ENCODE data around the gene PGLYRP3.
"Not testable (repeated sequence)": the region's sequence is repeated elsewhere in the genome, so short reads cannot be mapped to it uniquely, and the experiment has no call there.

PGLYRP3 gene

DNA sequence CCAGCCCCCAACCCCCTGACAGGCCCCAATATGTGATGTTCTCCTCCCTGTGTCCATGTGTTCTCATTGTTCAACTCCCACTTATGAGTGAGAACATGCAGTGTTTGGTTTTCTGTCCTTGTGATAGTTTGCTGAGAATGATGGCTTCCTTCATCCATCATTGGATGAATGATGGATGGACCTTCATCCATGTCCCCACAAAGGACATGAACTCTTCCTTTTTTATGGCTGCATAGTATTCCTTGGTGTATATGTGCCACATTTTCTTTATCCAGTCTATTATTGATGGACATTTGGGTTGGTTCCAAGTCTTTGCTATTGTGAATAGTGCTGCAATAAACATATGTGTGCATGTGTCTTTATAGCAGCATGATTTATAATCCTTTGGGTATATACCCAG is 1.6 kb upstream of the PGLYRP3 start:
- not testable (repeated sequence) for H3K4me3 ChIP-seq (ENCODE audit: low read depth in 1 of 5, low read length in 5 of 5); H3K27ac ChIP-seq (ENCODE audit: low read depth, low read length); H3K27me3 ChIP-seq (ENCODE audit: control insufficient read depth in 5 of 5, insufficient read depth in 4 of 5, low read length in 5 of 5); H3K36me3 ChIP-seq (ENCODE audit: control insufficient read depth in 5 of 5, insufficient read depth in 5 of 5, low read length in 5 of 5); H3K4me1 ChIP-seq (ENCODE audit: control insufficient read depth in 5 of 5, insufficient read depth in 5 of 5, low read length in 5 of 5); H3K9ac ChIP-seq (ENCODE audit: low read length in 5 of 5); H3K9me3 ChIP-seq (ENCODE audit: control insufficient read depth in 5 of 5, low read length in 5 of 5)

DNA sequence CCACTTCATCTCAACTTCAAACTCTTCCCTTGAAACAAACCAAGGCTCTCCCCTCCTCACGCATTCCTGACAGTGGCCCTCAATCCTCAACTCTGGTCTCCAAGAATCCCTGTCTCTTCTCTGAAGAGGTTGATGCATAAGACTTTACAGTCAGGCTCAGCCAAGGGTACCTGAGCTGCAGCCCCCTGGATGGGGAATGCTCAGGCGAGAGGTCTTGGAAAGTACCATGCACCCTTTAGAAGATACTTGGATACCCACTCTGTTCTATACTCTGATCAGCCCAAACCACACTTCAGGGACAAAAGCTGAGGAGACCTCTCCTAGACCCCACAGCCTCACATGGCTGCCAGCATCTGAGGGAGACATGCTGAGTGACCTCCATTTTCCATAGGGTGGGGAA is 536 bp upstream of the PGLYRP3 start:
- Histone ChIP-seq H3K27me3 (ENCODE audit: control insufficient read depth in 5 of 5, insufficient read depth in 4 of 5, low read length in 5 of 5) (peaks cover 0 to 3% (median 0%) of the 10 kb centered on the region in 5 donors), H3K36me3 (ENCODE audit: control insufficient read depth in 5 of 5, insufficient read depth in 5 of 5, low read length in 5 of 5) (no peaks in the 10 kb centered on the region), H3K9me3 (ENCODE audit: control insufficient read depth in 5 of 5, low read length in 5 of 5) (no peaks in the 10 kb centered on the region), H3K9ac (ENCODE audit: low read length in 5 of 5) (no peak overlapping the region), H3K4me3 (ENCODE audit: low read depth in 1 of 5, low read length in 5 of 5) (no peak overlapping the region), H3K4me1 (ENCODE audit: control insufficient read depth in 5 of 5, insufficient read depth in 5 of 5, low read length in 5 of 5) (no peaks in the 10 kb centered on the region), H3K27ac (ENCODE audit: low read depth, low read length) (no peak overlapping the region)

DNA sequence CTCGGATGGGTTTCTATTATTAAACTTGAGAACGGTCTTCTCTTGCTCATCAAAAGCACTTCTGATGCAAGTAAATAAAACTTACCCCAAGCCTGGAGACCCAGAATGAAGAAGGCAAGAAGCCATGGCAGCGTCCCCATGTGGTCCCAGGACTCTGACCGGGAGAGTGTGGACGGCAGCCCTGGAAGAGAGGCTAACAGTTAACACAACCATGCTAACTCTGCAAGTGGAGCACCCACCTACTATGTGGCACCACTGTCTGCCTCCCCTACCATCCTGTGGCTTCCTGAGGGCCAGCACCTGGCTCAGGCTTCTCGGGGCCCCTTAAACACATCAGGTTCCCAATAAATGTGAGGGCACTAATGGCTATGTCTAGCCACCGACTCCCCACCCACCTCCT is 2.2 kb downstream of the PGLYRP3 start:
- H3K27me3 ChIP-seq (ENCODE audit: control insufficient read depth in 5 of 5, insufficient read depth in 4 of 5, low read length in 5 of 5): peaks cover 0 to 11% (median 0%) of the 10 kb centered on the region in 5 donors
- H3K9me3 ChIP-seq (ENCODE audit: control insufficient read depth in 5 of 5, low read length in 5 of 5): no peaks in the 10 kb centered on the region
- H3K27ac ChIP-seq (ENCODE audit: low read depth, low read length): no peak overlapping the region
- no peaks in the 10 kb centered on the region for H3K36me3 ChIP-seq (ENCODE audit: control insufficient read depth in 5 of 5, insufficient read depth in 5 of 5, low read length in 5 of 5)
- no peak overlapping the region for H3K9ac ChIP-seq (ENCODE audit: low read length in 5 of 5)
- H3K4me1 ChIP-seq (ENCODE audit: control insufficient read depth in 5 of 5, insufficient read depth in 5 of 5, low read length in 5 of 5): no peaks in the 10 kb centered on the region
- no peak overlapping the region for H3K4me3 ChIP-seq (ENCODE audit: low read depth in 1 of 5, low read length in 5 of 5)

DNA sequence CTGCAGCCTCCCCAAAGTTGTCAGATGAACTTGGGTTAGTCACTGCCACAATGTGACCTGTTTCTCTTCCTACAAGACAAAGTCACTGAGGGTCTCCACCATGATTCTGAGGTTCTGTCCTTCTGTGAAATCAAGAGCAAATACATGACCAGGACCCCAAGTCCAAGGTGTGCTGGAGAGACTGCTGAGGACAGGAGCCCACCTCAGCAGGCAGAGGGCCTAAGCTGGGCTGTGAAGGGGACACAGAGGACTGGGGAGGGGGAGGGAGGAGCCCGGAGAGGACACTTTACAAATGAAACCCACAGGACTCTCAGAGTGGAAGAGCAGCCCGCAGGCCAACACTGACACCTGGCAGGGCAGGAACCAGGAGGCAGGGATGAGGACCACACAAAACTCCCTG is 3.3 kb downstream of the PGLYRP3 start:
- no peaks in the 10 kb centered on the region for H3K36me3 ChIP-seq (ENCODE audit: control insufficient read depth in 5 of 5, insufficient read depth in 5 of 5, low read length in 5 of 5)
- H3K9ac ChIP-seq (ENCODE audit: low read length in 5 of 5): no peak overlapping the region
- no peak overlapping the region for H3K4me3 ChIP-seq (ENCODE audit: low read depth in 1 of 5, low read length in 5 of 5)
- no peaks in the 10 kb centered on the region for H3K9me3 ChIP-seq (ENCODE audit: control insufficient read depth in 5 of 5, low read length in 5 of 5)
- no peak overlapping the region for H3K27ac ChIP-seq (ENCODE audit: low read depth, low read length)
- H3K4me1 ChIP-seq (ENCODE audit: control insufficient read depth in 5 of 5, insufficient read depth in 5 of 5, low read length in 5 of 5): no peaks in the 10 kb centered on the region
- H3K27me3 ChIP-seq (ENCODE audit: control insufficient read depth in 5 of 5, insufficient read depth in 4 of 5, low read length in 5 of 5): peaks cover 0 to 11% (median 2%) of the 10 kb centered on the region in 5 donors

DNA sequence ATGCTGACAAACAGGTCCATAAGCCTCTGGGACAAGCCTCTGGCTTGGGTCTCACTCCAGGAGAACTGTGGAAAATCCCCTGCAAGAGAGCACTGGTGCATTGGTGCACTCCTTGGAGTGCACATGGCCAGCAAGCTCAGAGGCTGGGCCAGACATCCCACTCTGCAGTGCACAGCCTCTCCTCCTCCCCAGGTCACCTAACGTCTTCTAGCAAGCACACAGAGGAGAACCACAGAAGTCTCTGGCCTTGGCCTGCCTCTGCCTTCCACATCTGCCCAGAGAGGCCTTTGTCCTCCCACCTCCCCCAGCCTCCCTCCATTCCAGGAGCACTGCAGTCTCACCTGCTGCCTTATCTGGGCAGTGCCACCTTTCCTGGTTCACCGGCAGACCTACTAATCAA is 4.2 kb downstream of the PGLYRP3 start:
- no peaks in the 10 kb centered on the region for H3K9me3 ChIP-seq (ENCODE audit: control insufficient read depth in 5 of 5, low read length in 5 of 5)
- no peaks in the 10 kb centered on the region for H3K36me3 ChIP-seq (ENCODE audit: control insufficient read depth in 5 of 5, insufficient read depth in 5 of 5, low read length in 5 of 5)
- no peak overlapping the region for H3K27ac ChIP-seq (ENCODE audit: low read depth, low read length)
- H3K4me3 ChIP-seq (ENCODE audit: low read depth in 1 of 5, low read length in 5 of 5): no peak overlapping the region
- no peaks in the 10 kb centered on the region for H3K4me1 ChIP-seq (ENCODE audit: control insufficient read depth in 5 of 5, insufficient read depth in 5 of 5, low read length in 5 of 5)
- no peak overlapping the region for H3K9ac ChIP-seq (ENCODE audit: low read length in 5 of 5)
- peaks cover 0 to 15% (median 2%) of the 10 kb centered on the region in 5 donors for H3K27me3 ChIP-seq (ENCODE audit: control insufficient read depth in 5 of 5, insufficient read depth in 4 of 5, low read length in 5 of 5)

DNA sequence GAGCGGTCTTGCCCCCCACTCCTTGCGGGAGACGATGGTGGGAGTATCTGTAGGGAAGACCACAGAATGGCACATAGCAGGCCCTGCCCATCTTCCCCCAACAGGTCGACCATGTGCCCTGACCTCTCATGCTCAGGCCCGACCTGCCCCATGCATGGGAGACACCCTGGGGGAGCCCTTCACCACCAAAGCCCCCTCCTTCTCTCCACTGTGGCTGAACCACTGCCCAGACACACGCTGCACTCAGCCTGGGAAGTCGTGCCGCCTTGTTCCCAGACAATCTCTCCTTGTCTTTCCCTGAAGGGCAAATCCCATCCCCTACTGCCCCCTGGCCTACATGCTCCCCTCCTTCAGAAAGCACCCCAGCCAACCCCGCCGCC is 5.5 kb downstream of the PGLYRP3 start:
- no peak overlapping the region for H3K27ac ChIP-seq (ENCODE audit: low read depth, low read length)
- no peaks in the 10 kb centered on the region for H3K4me1 ChIP-seq (ENCODE audit: control insufficient read depth in 5 of 5, insufficient read depth in 5 of 5, low read length in 5 of 5)
- peaks cover 0 to 15% (median 2%) of the 10 kb centered on the region in 5 donors for H3K27me3 ChIP-seq (ENCODE audit: control insufficient read depth in 5 of 5, insufficient read depth in 4 of 5, low read length in 5 of 5)
- no peaks in the 10 kb centered on the region for H3K9me3 ChIP-seq (ENCODE audit: control insufficient read depth in 5 of 5, low read length in 5 of 5)
- H3K36me3 ChIP-seq (ENCODE audit: control insufficient read depth in 5 of 5, insufficient read depth in 5 of 5, low read length in 5 of 5): no peaks in the 10 kb centered on the region
- no peak overlapping the region for H3K4me3 ChIP-seq (ENCODE audit: low read depth in 1 of 5, low read length in 5 of 5)
- H3K9ac ChIP-seq (ENCODE audit: low read length in 5 of 5): no peak overlapping the region

DNA sequence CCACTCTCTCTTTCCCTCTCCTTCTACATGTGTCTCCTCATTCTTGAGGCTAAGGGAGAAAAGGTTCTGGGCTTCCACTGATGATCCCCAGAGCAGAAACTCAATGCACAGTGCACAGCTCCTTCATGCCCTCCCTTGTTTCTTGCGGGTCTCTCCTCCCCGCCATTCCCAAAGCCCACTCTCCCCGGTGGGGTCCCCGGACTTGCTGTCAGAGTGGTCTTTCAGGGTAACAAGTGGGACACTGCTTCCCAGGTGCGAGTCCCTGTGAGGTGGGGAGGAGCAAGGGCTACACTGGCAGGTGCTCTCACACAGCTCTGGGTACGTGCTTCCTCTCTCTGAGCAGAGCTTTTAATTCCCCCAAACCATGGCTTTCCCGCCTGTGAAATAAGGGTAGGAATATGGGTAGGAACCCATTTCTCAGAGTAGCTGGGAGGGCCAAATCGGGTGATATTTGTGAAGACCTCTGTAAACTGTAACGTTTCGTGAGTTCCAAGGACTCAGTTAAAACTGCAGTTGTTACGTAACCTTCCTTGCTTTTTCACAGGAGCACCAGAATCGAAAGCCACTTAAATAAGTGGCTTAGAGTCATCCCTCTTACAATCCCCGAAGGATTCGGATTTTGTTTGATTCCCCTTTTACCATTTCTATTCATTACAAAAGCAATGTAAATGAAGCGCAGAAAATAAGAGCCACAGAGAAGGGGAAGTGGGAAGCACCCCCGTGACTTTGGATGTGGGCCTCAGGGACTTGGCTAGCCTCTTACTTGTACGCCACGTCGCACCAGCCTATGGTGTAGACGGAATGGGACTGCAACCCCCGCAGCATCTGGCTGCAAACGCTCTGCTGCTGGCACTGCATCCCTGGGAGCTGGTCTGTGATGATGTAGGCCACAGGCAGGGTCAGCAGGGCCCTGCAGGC is 6.2 kb downstream of the PGLYRP3 start:
- H3K36me3 ChIP-seq (ENCODE audit: control insufficient read depth in 5 of 5, insufficient read depth in 5 of 5, low read length in 5 of 5): no peaks in the 10 kb centered on the region
- no peak overlapping the region for H3K9ac ChIP-seq (ENCODE audit: low read length in 5 of 5)
- H3K9me3 ChIP-seq (ENCODE audit: control insufficient read depth in 5 of 5, low read length in 5 of 5): no peaks in the 10 kb centered on the region

DNA sequence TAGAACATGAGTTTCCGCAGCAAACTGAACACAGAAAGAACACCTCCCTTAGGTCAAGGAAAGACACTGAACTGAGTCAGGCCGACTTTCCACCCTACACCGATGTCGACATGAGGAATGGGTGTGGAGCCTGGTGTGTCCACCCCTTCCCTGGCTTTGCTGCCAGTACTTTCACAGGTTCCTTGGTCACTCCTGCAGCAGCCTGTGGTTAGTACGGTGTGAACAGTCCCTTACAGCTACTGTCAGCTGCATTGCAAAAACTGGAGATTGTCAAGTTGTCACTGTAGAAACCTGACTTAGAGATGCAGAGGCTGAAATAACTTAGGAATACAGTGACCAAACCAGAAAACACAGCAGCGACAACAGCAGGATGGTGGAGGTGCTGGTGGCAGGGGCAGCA is 7.1 kb downstream of the PGLYRP3 start:
- Histone ChIP-seq H3K27ac (ENCODE audit: low read depth, low read length) (no peak overlapping the region), H3K9ac (ENCODE audit: low read length in 5 of 5) (no peak overlapping the region), H3K4me1 (ENCODE audit: control insufficient read depth in 5 of 5, insufficient read depth in 5 of 5, low read length in 5 of 5) (no peaks in the 10 kb centered on the region), H3K27me3 (ENCODE audit: control insufficient read depth in 5 of 5, insufficient read depth in 4 of 5, low read length in 5 of 5) (peaks cover 0 to 15% (median 2%) of the 10 kb centered on the region in 5 donors), H3K4me3 (ENCODE audit: low read depth in 1 of 5, low read length in 5 of 5) (no peak overlapping the region), H3K36me3 (ENCODE audit: control insufficient read depth in 5 of 5, insufficient read depth in 5 of 5, low read length in 5 of 5) (no peaks in the 10 kb centered on the region), H3K9me3 (ENCODE audit: control insufficient read depth in 5 of 5, low read length in 5 of 5) (no peaks in the 10 kb centered on the region)

More for the DNA sequence above, 6.2 kb downstream of the PGLYRP3 start:
- Histone ChIP-seq H3K27ac (ENCODE audit: low read depth, low read length) (no peak overlapping the region), H3K4me1 (ENCODE audit: control insufficient read depth in 5 of 5, insufficient read depth in 5 of 5, low read length in 5 of 5) (no peaks in the 10 kb centered on the region), H3K4me3 (ENCODE audit: low read depth in 1 of 5, low read length in 5 of 5) (no peak overlapping the region), H3K27me3 (ENCODE audit: control insufficient read depth in 5 of 5, insufficient read depth in 4 of 5, low read length in 5 of 5) (peaks cover 0 to 15% (median 2%) of the 10 kb centered on the region in 5 donors)

DNA sequence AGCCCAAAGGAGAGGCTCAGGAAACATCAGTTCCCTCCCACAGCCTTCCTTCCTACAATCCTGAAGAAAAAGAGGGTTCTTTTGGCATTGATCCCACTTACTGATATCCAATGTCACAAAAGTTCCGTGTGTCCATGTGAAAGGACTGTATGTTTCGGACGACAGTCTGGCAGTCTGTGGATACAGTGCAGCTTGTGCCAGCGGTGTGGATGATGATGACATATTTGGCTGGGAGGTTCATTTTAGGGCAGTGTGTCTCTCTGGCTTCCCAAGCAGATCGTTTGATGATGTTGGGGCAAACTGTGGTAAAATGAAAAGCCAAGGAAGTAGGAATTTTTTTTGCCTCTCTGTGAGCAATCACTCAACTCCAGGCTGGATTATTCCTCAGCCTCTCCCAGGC is 10.4 kb downstream of the PGLYRP3 start:
- no peaks in the 10 kb centered on the region for H3K36me3 ChIP-seq (ENCODE audit: control insufficient read depth in 5 of 5, insufficient read depth in 5 of 5, low read length in 5 of 5)
- H3K4me1 ChIP-seq (ENCODE audit: control insufficient read depth in 5 of 5, insufficient read depth in 5 of 5, low read length in 5 of 5): no peaks in the 10 kb centered on the region
- H3K9ac ChIP-seq (ENCODE audit: low read length in 5 of 5): no peak overlapping the region
- H3K27ac ChIP-seq (ENCODE audit: low read depth, low read length): no peak overlapping the region
- H3K27me3 ChIP-seq (ENCODE audit: control insufficient read depth in 5 of 5, insufficient read depth in 4 of 5, low read length in 5 of 5): peaks cover 0 to 9% (median 0%) of the 10 kb centered on the region in 5 donors
- H3K9me3 ChIP-seq (ENCODE audit: control insufficient read depth in 5 of 5, low read length in 5 of 5): no peaks in the 10 kb centered on the region
- no peak overlapping the region for H3K4me3 ChIP-seq (ENCODE audit: low read depth in 1 of 5, low read length in 5 of 5)

DNA sequence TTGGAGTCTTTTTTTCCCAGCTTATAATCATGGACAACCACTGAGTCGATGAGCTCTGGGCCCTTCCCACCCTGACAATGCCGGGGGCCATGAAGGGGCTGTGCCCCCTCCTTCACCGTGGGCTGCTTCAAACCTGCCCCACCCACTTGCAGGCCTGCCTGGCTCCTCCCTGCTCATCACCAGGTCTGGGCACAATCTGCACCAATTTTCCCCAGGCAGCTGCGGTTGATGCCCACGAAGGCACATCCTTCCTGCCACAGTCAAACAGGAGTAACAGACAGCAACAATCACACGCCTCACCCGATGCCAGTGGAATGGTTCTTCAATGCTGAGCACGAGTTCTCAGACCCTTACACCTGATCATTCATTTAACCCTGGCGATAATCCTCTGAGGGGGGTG is 18.9 kb downstream of the PGLYRP3 start:
- Histone ChIP-seq H3K9ac (ENCODE audit: low read length in 5 of 5) (no peak overlapping the region), H3K4me3 (ENCODE audit: low read depth in 1 of 5, low read length in 5 of 5) (no peak overlapping the region), H3K4me1 (ENCODE audit: control insufficient read depth in 5 of 5, insufficient read depth in 5 of 5, low read length in 5 of 5) (no peaks in the 10 kb centered on the region), H3K27me3 (ENCODE audit: control insufficient read depth in 5 of 5, insufficient read depth in 4 of 5, low read length in 5 of 5) (peaks cover 0 to 15% (median 8%) of the 10 kb centered on the region in 5 donors), H3K36me3 (ENCODE audit: control insufficient read depth in 5 of 5, insufficient read depth in 5 of 5, low read length in 5 of 5) (no peaks in the 10 kb centered on the region), H3K9me3 (ENCODE audit: control insufficient read depth in 5 of 5, low read length in 5 of 5) (no peaks in the 10 kb centered on the region), H3K27ac (ENCODE audit: low read depth, low read length) (no peak overlapping the region)
